ENCODE results near the gene ARID1A. TPM values are rescaled to one million over a fixed set of nuclear protein-coding genes. Genes with fewer than 3 reads are reported as not detected.

ARID1A gene
- total RNA-seq, 1 experiment from 2014 or later: 60.5 TPM

- intact Hi-C loops (cut with micrococcal nuclease; ENCODE audit: unreplicated experiment): no loop called here
These were observed 31.0 kb downstream of the ARID1A start for GRCh38 chr1:26726784-26727183.

GRCh38 chr1:26727476-26727875 lies 31.7 kb downstream of the ARID1A start:
- POLR2A ChIA-PET (ENCODE audit: unreplicated experiment): interaction anchor here (0.7 kb wide), 1 partner anchor 21 kb away, joined by 3 read pairs; no protein-coding TSS in a partner anchor

More at GRCh38 chr1:26726784-26727183, 31.0 kb downstream of the ARID1A start:
- Histone ChIP-seq H3K79me2 (ENCODE audit: low read depth) (peaks cover 91% of the 10 kb centered on the region), H3K9me2 (ENCODE audit: insufficient read depth) (no peaks in the 10 kb centered on the region), H3F3A (ENCODE audit: insufficient read depth, low read depth) (peaks cover 33% of the 10 kb centered on the region; the same call in 1 of the 2 replicates), H2AFZ (no peak overlapping the region), H4K20me1 (ENCODE audit: insufficient read depth) (no peaks in the 10 kb centered on the region; the same call in 1 of the 2 replicates), H3K4me3 (no peak overlapping the region), H3K4me2 (peak overlapping the region; percentile 34), H3K9me3 (ENCODE audit: insufficient read depth, low read depth) (no peaks in the 10 kb centered on the region), H3K36me3 (ENCODE audit: low read depth) (no peaks in the 10 kb centered on the region), H3K27ac (peak overlapping the region; percentile 17; the same call in 1 of the 2 replicates), H3K4me1 (replicated peaks; ENCODE audit: insufficient read depth) (peaks cover 74% of the 10 kb centered on the region), H3K27me3 (ENCODE audit: insufficient read depth, low read depth) (no peaks in the 10 kb centered on the region)
- peak in 1 of 2 experiments; percentile 23 for DNase-seq
- ChIA-PET CTCF (interaction anchor here (1.1 to 1.6 kb wide), 2 partner anchors 29 to 50 kb away, joined by 3 read pairs; no protein-coding TSS in a partner anchor), POLR2A (ENCODE audit: unreplicated experiment) (interaction anchor here (0.7 kb wide), 1 partner anchor 21 kb away, joined by 4 read pairs; no protein-coding TSS in a partner anchor)
- TF ChIP-seq CTCF (conservative IDR thresholded peaks at IDR 0.05) (no peak), EZH2 (IDR thresholded peaks at IDR 0.05; ENCODE audit: low read depth) (no peak)
- BruUV-seq (replicated peaks): no TSS peak

GRCh38 chr1:26728645-26729044 lies 32.8 kb downstream of the ARID1A start:
- Histone ChIP-seq H3K4me3 (peak overlapping the region; percentile 29; the same call in 1 of the 2 replicates), H3K79me2 (ENCODE audit: low read depth) (peaks cover 80% of the 10 kb centered on the region), H3K27me3 (ENCODE audit: insufficient read depth, low read depth) (no peaks in the 10 kb centered on the region), H4K20me1 (ENCODE audit: insufficient read depth) (no peaks in the 10 kb centered on the region), H3K9me2 (ENCODE audit: insufficient read depth) (no peaks in the 10 kb centered on the region), H3K4me1 (replicated peaks; ENCODE audit: insufficient read depth) (peaks cover 82% of the 10 kb centered on the region), H3F3A (ENCODE audit: insufficient read depth, low read depth) (peaks cover 50% of the 10 kb centered on the region), H3K9me3 (ENCODE audit: insufficient read depth, low read depth) (no peaks in the 10 kb centered on the region), H3K36me3 (ENCODE audit: low read depth) (peaks cover 9% of the 10 kb centered on the region), H3K4me2 (peak overlapping the region; percentile 79), H2AFZ (no peak overlapping the region), H3K27ac (peak overlapping the region; percentile 61)
- ChIA-PET POLR2A (ENCODE audit: unreplicated experiment) (interaction anchor here (0.7 kb wide), 1 partner anchor 139 kb away, joined by 6 read pairs; no protein-coding TSS in a partner anchor), CTCF (interaction anchor here (0.5 to 1.0 kb wide), 2 partner anchors 30 to 37 kb away, joined by 4 to 6 read pairs; no protein-coding TSS in a partner anchor)
- BruUV-seq (replicated peaks): no TSS peak
- intact Hi-C loops (cut with micrococcal nuclease; ENCODE audit: unreplicated experiment): loop anchor here (2.0 kb wide), 1 partner anchor 22 kb away; no protein-coding TSS in a partner anchor
- DNase-seq: peak; percentile 26 to 82
- TF ChIP-seq CTCF (conservative IDR thresholded peaks at IDR 0.05): no peak

More at GRCh38 chr1:26727476-26727875, 31.7 kb downstream of the ARID1A start:
- Histone ChIP-seq H3K79me2 (ENCODE audit: low read depth) (peaks cover 84% of the 10 kb centered on the region), H3K4me1 (replicated peaks; ENCODE audit: insufficient read depth) (peaks cover 78% of the 10 kb centered on the region), H3K27me3 (ENCODE audit: insufficient read depth, low read depth) (no peaks in the 10 kb centered on the region), H3K27ac (peak overlapping the region; percentile 61), H2AFZ (no peak overlapping the region), H3K4me3 (no peak overlapping the region), H3F3A (ENCODE audit: insufficient read depth, low read depth) (peaks cover 39% of the 10 kb centered on the region; the same call in 1 of the 2 replicates), H4K20me1 (ENCODE audit: insufficient read depth) (no peaks in the 10 kb centered on the region), H3K9me2 (ENCODE audit: insufficient read depth) (no peaks in the 10 kb centered on the region), H3K4me2 (peak overlapping the region; percentile 79), H3K9me3 (ENCODE audit: insufficient read depth, low read depth) (no peaks in the 10 kb centered on the region), H3K36me3 (ENCODE audit: low read depth) (no peaks in the 10 kb centered on the region)
- intact Hi-C loops (cut with micrococcal nuclease; ENCODE audit: unreplicated experiment): no loop called here
- BruUV-seq (replicated peaks): no TSS peak
- CTCF ChIA-PET: interaction anchor here (0.5 to 1.6 kb wide), 4 partner anchors 29 to 73 kb away, joined by 3 to 4 read pairs (median 3); no protein-coding TSS in a partner anchor
- TF ChIP-seq CTCF (conservative IDR thresholded peaks at IDR 0.05) (no peak), EZH2 (IDR thresholded peaks at IDR 0.05; ENCODE audit: low read depth) (no peak)
- DNase-seq: no peak

All from PC-9 (cell line).